GM21515 (cell line): ENCODE measurements around the gene DOCK6.

ENCODE experiments used
- ATAC-seq: cut with Tn5 transposase; IDR thresholded peaks from one replicate; pipeline ENCODE4 v1.9.1; 2021; ENCODE audit not compliant: unreplicated experiment

DOCK6 gene

DNA sequence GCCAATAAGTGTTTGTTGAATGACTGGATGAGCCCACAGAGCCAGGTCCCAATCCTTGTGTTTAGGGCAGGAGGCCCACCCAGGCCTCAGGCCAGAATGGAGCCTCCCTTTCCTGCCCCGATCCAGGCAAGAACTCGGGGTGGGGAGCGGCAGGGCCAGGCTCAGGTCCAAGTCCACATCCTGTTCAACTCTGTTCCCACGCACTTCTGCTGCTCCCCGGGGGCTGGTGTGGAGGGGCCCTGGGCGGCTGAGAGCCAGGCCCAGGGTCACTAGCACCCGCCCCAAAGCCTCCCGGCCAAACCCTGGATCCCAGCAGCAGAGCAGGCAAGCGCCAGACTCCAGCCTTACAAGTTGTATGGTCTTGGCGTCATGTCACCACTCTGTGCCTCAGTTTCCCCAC is 14.9 kb downstream of the DOCK6 start:
- ATAC-seq, result no peak

DNA sequence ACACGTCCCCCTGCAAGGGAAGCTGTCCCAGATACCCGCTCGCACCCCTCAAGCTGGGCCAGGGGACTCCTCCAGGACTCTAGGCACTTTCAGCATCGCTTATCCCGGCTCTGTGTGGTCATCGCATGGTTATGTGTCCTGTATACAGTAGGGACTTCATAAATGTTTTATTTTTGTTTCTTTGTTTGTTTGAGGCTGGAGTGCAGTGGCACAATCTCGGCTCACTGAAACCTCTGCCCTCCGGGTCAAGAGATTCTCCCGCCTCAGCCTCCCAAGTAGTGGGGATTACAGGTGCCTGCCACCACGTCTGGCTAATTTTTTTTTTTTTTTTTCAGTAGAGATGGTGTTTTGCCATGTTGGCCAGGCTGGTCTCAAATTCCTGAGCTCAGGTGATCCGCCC is 15.4 kb downstream of the DOCK6 start:
- no peak for ATAC-seq

GRCh38 chr19:11244846-11245589 is 17.3 kb downstream of the DOCK6 start:
- no peak for ATAC-seq

- ATAC-seq, result no peak
Measured at GRCh38 chr19:11243798-11244169, 18.5 kb downstream of the DOCK6 start.

DNA sequence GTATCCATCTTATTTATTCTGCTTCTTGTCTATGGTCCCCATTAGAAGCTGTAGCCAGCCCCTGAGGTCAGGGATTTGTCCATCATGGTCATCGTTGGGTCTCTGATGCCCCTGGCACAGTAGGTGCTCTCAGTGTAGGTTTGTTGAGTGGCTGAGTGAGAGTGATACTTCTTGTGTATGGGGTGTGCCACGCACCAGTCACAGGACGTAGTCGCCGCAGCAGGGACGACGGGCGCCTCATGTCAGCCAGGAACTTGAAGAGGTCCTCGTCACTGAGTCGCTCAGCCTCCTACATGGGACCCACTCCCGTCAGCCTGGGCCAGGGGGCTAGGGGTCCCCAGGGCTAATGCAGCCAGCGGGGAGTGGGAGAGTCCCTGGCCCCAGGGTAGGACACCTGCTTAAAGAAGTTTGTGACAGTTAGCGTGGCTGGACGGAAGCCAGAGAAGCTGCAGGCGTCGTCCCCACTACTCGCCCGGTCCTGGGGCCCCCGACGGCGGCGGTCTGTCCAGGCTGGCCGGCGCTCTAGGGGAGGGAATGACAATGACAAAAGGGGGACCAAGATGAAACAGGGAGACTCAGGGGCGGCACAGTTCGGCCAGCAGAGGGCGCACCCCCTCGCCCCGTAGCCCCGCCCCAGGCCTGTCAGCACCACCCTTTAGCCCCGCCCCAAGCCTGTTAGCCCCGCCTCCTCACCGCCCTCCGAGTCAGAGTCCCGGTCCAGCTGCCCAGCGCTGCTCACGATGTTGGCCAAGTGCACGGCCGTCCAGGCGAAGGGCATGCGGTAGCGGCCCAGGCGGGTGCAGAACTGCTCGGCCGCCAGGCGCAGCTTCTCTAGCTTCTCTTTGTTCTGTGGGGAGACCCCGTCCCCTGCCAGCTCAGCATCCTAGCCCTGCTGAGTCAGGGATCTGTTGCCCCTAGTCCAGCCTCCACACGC is 19.2 kb downstream of the DOCK6 start:
- ATAC-seq, result no peak

GRCh38 chr19:11242025-11242424 is 20.3 kb downstream of the DOCK6 start:
- no peak for ATAC-seq

- no peak for ATAC-seq
Measured at GRCh38 chr19:11240008-11240444, 22.3 kb downstream of the DOCK6 start.

- no peak for ATAC-seq
Measured at GRCh38 chr19:11239377-11240000, 22.8 kb downstream of the DOCK6 start, which contains the start of gene ANGPTL8. ANGPTL8 (plus strand) TSS chr19:11239619; CDS start chr19:11239638, 19 bp downstream.

DNA sequence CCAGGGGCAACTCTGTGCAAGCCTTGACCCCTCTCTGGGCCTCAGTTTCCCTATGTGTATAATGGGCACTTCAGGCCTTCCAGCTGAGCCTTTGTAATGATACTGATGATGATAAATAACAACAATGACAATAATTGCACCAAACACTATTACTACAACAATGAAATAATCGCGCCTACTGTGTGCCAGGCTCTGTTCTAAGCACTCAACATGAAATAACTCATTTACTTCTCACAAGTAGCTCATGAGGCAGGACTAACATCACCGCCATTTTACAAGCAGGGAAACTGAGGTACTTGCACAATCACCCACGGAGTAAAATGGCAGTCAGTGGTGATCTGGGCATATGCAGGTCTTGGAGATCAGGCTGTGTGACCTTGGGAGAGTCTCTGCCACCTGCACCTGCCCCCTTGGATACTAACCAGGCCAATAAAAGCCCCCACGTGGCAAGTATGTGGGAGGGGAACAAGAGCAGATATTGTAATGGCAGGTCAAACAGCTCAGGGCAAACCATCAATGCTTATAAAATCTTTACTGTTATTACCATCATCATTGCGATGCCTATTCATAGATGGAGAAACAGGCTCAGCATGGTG is 23.4 kb downstream of the DOCK6 start:
- ATAC-seq, result no peak

DNA sequence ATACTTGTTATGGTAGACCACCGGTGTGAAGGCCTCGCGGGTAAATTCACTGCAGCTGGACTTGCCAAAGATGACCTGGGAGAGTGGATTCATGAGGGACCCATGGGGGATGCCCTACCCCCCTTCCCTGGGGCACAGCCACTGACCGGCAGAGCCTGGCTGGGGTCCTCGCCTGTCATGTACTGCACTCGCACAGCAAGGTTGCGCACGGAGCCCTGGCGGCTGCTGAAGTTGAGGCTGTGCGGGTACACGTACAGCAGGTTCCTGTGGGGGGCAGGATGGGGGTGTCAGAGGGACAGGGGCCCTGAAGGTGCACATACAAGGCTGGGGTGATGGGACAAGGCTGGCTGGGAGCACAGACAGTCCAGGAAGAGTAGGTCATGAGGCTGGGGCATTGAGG is 24.3 kb downstream of the DOCK6 start:
- no peak for ATAC-seq

DNA sequence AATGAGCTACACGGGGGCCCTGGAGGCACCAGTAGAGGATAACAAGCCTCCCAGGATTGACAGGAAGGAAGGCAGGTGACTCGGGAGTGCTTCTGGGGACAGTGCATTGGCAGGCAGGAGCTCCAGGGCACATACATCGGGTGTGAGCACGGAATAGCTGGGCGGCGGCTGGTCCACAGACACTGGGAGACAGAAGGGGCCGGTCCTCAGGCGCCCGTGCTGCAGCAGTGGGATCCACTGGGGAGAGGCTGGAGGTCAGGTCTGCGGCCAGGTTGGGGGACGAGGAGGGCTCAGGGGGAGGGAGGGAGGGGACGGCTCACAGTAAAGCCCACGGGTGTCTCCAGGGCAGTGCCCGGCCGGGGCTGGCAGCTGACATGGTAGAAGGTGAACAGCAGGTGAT is 25.0 kb downstream of the DOCK6 start:
- no peak for ATAC-seq

- ATAC-seq, result no peak
Measured at GRCh38 chr19:11236324-11237301, 25.7 kb downstream of the DOCK6 start.

GRCh38 chr19:11234486-11235075 is 27.7 kb downstream of the DOCK6 start:
- ATAC-seq, result no peak

DNA sequence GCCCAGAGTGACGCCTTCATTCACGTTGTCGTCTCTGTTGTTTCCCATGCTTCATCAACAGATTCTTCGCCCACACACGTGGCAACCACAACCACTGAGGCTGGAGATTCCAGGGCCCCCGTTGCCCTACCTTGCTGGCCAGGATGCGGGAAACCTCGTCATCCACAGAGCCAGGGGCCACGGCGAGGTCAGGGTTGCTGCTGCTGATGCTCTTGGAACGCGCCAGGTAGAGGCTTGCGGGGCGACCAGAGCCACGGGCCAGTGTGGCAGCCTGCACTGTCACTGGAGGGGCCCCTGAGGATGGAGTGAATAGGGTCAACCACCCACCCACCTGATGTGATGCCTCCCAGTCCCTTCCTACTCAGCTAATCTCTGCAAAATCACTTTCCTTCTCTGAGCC is 29.3 kb downstream of the DOCK6 start:
- no peak for ATAC-seq

- ATAC-seq, result no peak
Measured at GRCh38 chr19:11232555-11232954, 29.8 kb downstream of the DOCK6 start.

DNA sequence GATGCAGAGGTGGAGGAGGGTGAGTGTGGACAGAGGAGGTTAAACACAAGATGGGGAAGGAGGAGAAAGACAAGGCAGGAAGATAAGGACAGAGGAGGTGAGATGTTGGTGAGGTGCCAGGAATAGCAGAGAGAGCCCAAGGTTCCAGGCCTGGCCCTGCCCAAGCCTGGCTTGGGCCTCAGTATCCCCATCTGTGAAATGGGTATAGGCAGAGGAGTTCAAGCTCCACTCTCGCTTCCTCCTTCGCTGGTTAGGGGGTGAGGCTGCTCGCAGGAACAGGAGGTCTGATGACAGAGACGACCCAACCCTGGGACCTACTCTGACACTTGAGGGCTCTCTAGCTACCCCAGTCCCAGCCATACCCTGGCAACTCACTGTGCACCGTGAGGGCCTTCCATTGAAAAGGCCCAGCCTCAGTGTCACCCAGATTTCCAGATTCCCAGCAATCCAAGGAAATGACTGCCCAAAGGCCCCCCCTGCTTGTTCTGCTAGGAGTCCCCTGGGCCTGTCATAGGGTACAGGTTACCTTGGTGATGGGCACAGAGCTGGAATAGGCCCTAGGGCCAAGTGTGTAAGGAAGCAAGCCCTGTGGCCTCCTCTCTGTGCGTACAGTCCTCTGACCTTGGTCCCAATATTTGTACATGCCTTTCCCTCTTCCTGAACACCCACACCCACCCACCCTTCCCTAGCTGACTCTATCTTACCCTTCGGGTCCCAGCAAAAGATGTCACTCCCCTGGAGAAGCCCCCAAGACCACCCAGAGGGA is 31.5 kb downstream of the DOCK6 start:
- ATAC-seq, result no peak

GRCh38 chr19:11227195-11227886 is 35.0 kb downstream of the DOCK6 start:
- no peak for ATAC-seq

GRCh38 chr19:11226716-11227166 is 35.6 kb downstream of the DOCK6 start:
- no peak for ATAC-seq
